ENCODE results near the gene DMTF1.
"Not testable (repeated sequence)": the region's sequence is repeated elsewhere in the genome, so short reads cannot be mapped to it uniquely, and the experiment has no call there.

Gene DMTF1

DNA sequence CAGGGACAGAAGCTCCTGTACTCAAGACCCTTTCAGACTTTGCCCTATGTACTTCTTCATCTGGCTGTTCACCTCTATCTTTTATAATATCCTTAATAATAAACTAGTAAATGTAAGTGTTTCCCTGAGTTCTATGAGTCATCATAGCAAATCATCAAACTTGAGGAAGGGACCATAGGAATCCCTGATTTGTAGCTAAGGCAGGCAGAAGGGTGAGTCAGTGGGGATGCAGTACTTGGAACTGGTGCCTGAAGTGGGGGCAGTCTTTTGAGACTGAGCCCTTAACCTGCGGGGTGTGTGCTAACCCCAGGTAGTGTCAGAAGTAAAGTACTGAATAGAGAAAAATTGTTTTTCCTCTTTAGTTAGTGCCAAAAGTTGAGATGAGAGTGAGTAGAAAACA lies 73.4 kb downstream of the DMTF1 start:
- no peak for DNase-seq

DNA sequence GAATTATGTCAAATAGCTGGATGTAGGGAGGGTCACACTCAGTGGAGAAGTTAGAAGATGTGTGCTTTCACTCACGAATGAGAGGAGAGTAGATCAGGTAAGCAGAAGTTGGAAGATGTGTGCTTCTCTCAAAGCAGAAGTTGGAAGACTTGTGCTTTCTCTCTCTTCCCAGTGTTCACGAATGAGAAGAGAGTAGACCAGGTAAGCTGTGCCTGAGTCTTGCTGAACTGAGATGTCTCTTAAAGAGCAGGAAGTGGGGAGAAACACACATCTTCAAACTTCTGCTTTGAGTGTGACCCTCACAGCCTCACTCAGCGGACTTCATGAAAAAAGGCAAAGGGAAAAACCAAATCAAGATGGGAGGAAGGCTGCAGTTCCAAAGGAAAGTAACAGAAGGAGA lies 74.2 kb downstream of the DMTF1 start:
- no peak for DNase-seq

GRCh38 chr7:87231258-87231657 lies 79.0 kb downstream of the DMTF1 start:
- no peak for DNase-seq

DNA sequence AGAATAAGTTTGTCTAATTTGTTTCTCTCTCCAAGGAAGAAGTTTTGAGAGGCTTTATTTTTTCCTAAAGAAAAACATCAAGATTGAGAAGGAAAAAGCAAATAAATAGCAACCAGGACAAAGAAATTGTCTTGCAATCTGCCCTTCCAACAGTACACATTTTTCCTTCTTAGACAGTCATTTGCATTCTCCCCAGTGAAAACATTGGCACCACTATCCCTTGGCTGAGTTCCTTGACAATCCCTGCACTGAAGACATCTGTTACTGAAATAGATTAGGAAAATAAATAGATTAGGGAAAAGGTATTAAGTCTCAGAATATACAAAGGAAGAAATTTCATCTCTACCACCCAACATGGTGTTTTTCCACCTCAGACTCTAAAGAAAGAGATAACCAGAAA lies 79.5 kb downstream of the DMTF1 start:
- DNase-seq, result no peak

GRCh38 chr7:87234949-87235348 lies 82.7 kb downstream of the DMTF1 start:
- DNase-seq, result no peak

- DNase-seq, result not testable (repeated sequence)
These were observed 86.3 kb downstream of the DMTF1 start for GRCh38 chr7:87238464-87239051.

GRCh38 chr7:87245671-87246070 lies 93.4 kb downstream of the DMTF1 start:
- not testable (repeated sequence) for DNase-seq

Measured in suppressor macrophage (primary cell).